Lung (tissue), 12 donors: ENCODE results near the gene ATXN1. TPM values are rescaled to one million over a fixed set of nuclear protein-coding genes. Genes with fewer than 3 reads are reported as not detected.
"Not testable (repeated sequence)": the region's sequence is repeated elsewhere in the genome, so short reads cannot be mapped to it uniquely, and the experiment has no call there.

ENCODE experiments used
- ATAC-seq: fragments of 200-7000 bp; cut with Tn5 transposase; one replicate; pipeline ENCODE4 v1.9.1; 2020; ENCODE audit warnings: moderate number of reproducible peaks; ENCODE audit not compliant: insufficient read depth, low FRiP score
- DNase-seq, 3 donors: peaks; one replicate each; pipeline ENCODE4 v3.0.0-alpha.2; 2013 to 2017
- H3K27ac ChIP-seq, 2 donors: one replicate each; pipeline ENCODE4 v1.5.1; 2013; ENCODE audit warnings: mild to moderate bottlenecking in 2 of 2, moderate library complexity in 2 of 2, control low read depth in 1 of 2, inconsistent platforms in 1 of 2, low read depth in 1 of 2, low read length in 1 of 2
- H3K27me3 ChIP-seq, 3 donors: one replicate each; pipeline ENCODE4 v1.5.1; 2013; ENCODE audit warnings: low read length in 2 of 3; ENCODE audit not compliant: control insufficient read depth in 3 of 3, insufficient read depth in 3 of 3
- H3K36me3 ChIP-seq, 4 donors: one replicate each; pipeline ENCODE4 v1.5.1; 2013; ENCODE audit warnings: low read length in 4 of 4, mild to moderate bottlenecking in 1 of 4, moderate library complexity in 1 of 4; ENCODE audit not compliant: control insufficient read depth in 4 of 4, insufficient read depth in 4 of 4
- H3K4me1 ChIP-seq, 5 donors: one replicate each; pipeline ENCODE4 v1.5.1; 2013; ENCODE audit warnings: low read length in 5 of 5, mild to moderate bottlenecking in 2 of 5, moderate library complexity in 1 of 5; ENCODE audit not compliant: control insufficient read depth in 5 of 5, insufficient read depth in 5 of 5
- H3K4me3 ChIP-seq: one replicate; pipeline ENCODE4 v1.5.1; 2013; ENCODE audit warnings: mild to moderate bottlenecking, control low read depth, moderate library complexity
- H3K9ac ChIP-seq, 2 donors: one replicate each; pipeline ENCODE4 v1.5.1; 2013; ENCODE audit warnings: low read length in 2 of 2, control low read depth in 1 of 2; ENCODE audit not compliant: insufficient read depth in 1 of 2
- H3K9me3 ChIP-seq, 4 donors: one replicate each; pipeline ENCODE4 v1.5.1; 2013; ENCODE audit warnings: low read length in 3 of 4, mild to moderate bottlenecking in 1 of 4, moderate library complexity in 1 of 4; ENCODE audit not compliant: control insufficient read depth in 4 of 4, insufficient read depth in 3 of 4
- WGBS, 2 donors: extraction: QIAGEN DNeasy Blood & Tissue Kit; methylation state at CpG; one replicate each; pipeline ENCODE4 v1.1.7; 2013; 5-methylcytosine and 5-hydroxymethylcytosine counted together
- polyA plus RNA-seq, 2 donors: library from polyadenylated mRNA; stranded (reverse); fragments of 200-250 nt; gene quantifications; one replicate each; pipeline ENCODE4 v1.2.1, GENCODE V29; 2013
- total RNA-seq, 2 donors: library from RNA; depleted of rRNA in 1 of 2; stranded (reverse); fragments of >200 nt in 1 of 2; gene quantifications; one replicate each; pipeline ENCODE4 v1.2.1, GENCODE V29; 2014 to 2021
- TF ChIP-seq, protein P1 (sequence below): IDR thresholded peaks from 2 replicates; pipeline ENCODE4 v1.5.1; 2012; ENCODE audit warnings: mild to moderate bottlenecking; ENCODE audit errors: control extremely low read depth, extremely low read depth
- donor health status: control.
- donor health status: control.
- donor health status: Bipolar disorder and iron deficiency.
- donor health status: healthy.
- donor health status: DM: yes; HTN: yes; CAD: no.

Gene ATXN1
- total and polyA plus RNA-seq, 4 donors, result 9.7 to 108 (median 34.9) TPM

DNA sequence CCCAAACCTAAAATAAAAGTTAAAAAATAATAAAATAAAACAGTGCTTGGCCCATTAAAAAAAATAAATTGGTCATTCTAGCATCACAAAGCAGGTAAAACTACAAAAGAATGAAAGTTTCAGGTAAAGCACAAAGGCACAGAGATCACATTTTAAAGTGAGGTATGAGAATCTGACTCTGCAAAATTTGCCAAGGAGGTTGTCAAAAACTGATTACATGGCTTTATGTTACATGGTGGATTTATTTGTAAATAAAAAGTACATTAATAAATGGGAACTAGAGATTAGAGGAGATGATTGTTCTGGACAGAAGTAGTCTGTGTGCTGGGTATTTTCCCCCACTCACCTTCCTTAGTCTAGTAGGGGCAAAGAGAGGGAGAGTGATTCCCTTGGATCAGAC, 24.2 kb upstream of the ATXN1 start:
- no peak overlapping the region for H3K4me3 ChIP-seq
- peaks cover 0 to 2% (median 0%) of the 10 kb centered on the region in 5 donors for H3K4me1 ChIP-seq
- DNase-seq (no peak), ATAC-seq (no peak)
- H3K27me3 ChIP-seq, result no peaks in the 10 kb centered on the region
- H3K9me3 ChIP-seq, result peaks cover 0 to 7% (median 0%) of the 10 kb centered on the region in 4 donors
- TF ChIP-seq, protein P1, sequence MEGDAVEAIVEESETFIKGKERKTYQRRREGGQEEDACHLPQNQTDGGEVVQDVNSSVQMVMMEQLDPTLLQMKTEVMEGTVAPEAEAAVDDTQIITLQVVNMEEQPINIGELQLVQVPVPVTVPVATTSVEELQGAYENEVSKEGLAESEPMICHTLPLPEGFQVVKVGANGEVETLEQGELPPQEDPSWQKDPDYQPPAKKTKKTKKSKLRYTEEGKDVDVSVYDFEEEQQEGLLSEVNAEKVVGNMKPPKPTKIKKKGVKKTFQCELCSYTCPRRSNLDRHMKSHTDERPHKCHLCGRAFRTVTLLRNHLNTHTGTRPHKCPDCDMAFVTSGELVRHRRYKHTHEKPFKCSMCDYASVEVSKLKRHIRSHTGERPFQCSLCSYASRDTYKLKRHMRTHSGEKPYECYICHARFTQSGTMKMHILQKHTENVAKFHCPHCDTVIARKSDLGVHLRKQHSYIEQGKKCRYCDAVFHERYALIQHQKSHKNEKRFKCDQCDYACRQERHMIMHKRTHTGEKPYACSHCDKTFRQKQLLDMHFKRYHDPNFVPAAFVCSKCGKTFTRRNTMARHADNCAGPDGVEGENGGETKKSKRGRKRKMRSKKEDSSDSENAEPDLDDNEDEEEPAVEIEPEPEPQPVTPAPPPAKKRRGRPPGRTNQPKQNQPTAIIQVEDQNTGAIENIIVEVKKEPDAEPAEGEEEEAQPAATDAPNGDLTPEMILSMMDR, result no peak
- H3K27ac ChIP-seq, result no peak overlapping the region
- no peaks in the 10 kb centered on the region for H3K36me3 ChIP-seq
- H3K9ac ChIP-seq, result no peak overlapping the region

DNA sequence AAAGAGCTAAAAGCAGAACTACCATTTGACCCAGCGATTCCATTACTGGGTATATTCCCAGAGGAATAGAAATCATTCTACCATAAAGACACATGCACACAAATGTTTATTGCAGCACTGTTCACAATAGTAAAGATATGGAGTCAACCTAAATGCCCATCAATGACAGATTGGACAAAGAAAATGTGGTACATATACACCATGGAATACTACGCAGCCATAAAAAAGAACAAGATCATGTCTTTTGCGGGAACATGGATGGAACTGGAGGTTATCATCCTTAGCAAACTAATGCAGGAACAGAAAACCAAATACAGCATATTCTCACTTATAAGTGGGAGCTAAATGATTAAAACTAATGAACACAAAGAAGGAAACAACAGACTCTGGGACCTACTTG, 23.7 kb upstream of the ATXN1 start:
- H3K27me3 ChIP-seq, ATAC-seq, H3K9me3 ChIP-seq, H3K4me1 ChIP-seq, H3K9ac ChIP-seq, DNase-seq, H3K36me3 ChIP-seq, H3K27ac ChIP-seq, H3K4me3 ChIP-seq: not testable (repeated sequence)
- WGBS, 2 donors, result 97 to 98% methylated on average over 3 of the region's 3 CpGs

DNA sequence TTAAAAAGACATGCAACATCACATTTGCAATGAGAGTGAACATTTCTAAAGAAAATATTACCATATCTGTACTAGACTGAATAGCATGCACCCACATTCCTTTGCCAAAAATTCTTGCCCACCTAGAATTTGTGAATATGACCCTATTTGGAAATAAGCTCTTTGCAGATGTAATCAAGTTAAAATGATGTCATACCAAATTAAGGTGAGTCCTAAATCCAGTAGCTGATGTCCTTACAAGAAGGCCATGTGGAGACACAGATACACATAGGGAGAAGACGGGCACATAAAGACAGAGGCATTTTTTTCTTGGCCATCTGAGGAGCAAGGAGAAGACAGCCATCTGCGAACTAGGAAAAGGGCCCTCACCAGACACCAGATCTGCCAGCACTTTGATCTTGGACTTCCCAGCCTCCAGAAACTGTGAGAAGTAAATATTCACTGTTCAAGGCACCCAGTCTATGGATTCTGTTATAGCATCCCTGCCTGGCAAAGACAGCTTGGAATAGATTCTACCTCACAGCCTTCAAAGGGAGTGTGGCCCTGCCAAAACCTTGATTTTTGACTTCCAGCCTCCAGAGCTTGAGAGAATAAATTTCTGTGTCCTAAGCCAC, 22.8 kb upstream of the ATXN1 start:
- TF ChIP-seq, protein P1, result no peak
- H3K9me3 ChIP-seq, result peaks cover 0 to under 1% (median 0%) of the 10 kb centered on the region in 4 donors
- no peak for ATAC-seq

DNA sequence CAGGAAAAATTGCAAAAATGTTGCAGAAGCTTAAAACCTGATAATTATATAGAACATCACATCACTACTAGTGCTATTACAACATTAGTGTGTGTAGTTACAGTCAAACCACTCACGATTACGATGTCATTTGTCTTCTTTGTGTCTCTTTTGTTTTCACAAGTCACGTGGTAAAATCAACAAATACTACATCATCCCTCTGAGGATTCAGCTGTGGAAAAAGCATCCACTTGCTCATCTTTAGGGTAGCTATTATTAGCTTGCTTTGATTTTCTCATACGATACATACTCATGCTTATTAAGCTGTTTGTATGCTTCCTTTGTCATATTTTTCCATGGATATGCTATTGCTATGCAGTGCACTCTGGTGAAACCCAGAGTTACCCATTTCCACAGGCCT, 22.2 kb upstream of the ATXN1 start:
- H3K9ac ChIP-seq, result no peak overlapping the region
- TF ChIP-seq, protein P1, result no peak
- ATAC-seq (no peak), DNase-seq (no peak)
- no peak overlapping the region for H3K27ac ChIP-seq
- no peaks in the 10 kb centered on the region for H3K9me3 ChIP-seq
- H3K27me3 ChIP-seq, result no peaks in the 10 kb centered on the region
- 71 to 75% methylated on average over 4 of the region's 4 CpGs for WGBS, 2 donors
- H3K4me3 ChIP-seq, result no peak overlapping the region
- no peaks in the 10 kb centered on the region for H3K36me3 ChIP-seq
- H3K4me1 ChIP-seq, result peaks cover 0 to 2% (median 0%) of the 10 kb centered on the region in 5 donors

More for the DNA sequence above, 22.8 kb upstream of the ATXN1 start:
- Histone ChIP-seq H3K4me3 (no peak overlapping the region), H3K36me3 (no peaks in the 10 kb centered on the region), H3K9ac (no peak overlapping the region), H3K27me3 (no peaks in the 10 kb centered on the region), H3K27ac (no peak overlapping the region), H3K4me1 (peaks cover 0 to 2% (median 0%) of the 10 kb centered on the region in 5 donors)
- DNase-seq, result no peak
- 96 to 100% methylated on average over 2 of the region's 2 CpGs for WGBS, 2 donors
